Stimulated activated CD8-positive, alpha-beta memory T cell treated with anti-CD3 and anti-CD28 coated beads, Interleukin-12 subunit alpha, Interleukin-12 subunit beta, amount 100 ng/mL, for 4 hours (primary cell): ENCODE results near the gene BMERB1.

Experiments
- DNase-seq: peaks from one replicate; pipeline ENCODE4 v3.0.0-alpha.2; 2020; ENCODE audit warnings: low read depth

BMERB1 gene

GRCh38 chr16:15495898-15496297, 61.5 kb downstream of the BMERB1 start:
- no peak for DNase-seq

GRCh38 chr16:15498427-15499175, 64.2 kb downstream of the BMERB1 start:
- no peak for DNase-seq

- DNase-seq = no peak
Measured at GRCh38 chr16:15502041-15502725, 67.8 kb downstream of the BMERB1 start.

GRCh38 chr16:15506441-15506840, 72.1 kb downstream of the BMERB1 start:
- no peak for DNase-seq

- DNase-seq = no peak
Measured at GRCh38 chr16:15507301-15507958, 73.0 kb downstream of the BMERB1 start.

GRCh38 chr16:15507959-15508627, 73.7 kb downstream of the BMERB1 start:
- no peak for DNase-seq

GRCh38 chr16:15509051-15509592, 74.7 kb downstream of the BMERB1 start:
- DNase-seq = no peak

GRCh38 chr16:15509593-15510535, 75.5 kb downstream of the BMERB1 start:
- DNase-seq = no peak

- DNase-seq = no peak
Measured at GRCh38 chr16:15510992-15511391, 76.6 kb downstream of the BMERB1 start.

- DNase-seq = no peak
Measured at GRCh38 chr16:15511759-15512487, 77.5 kb downstream of the BMERB1 start.

GRCh38 chr16:15513156-15513555, 78.8 kb downstream of the BMERB1 start:
- no peak for DNase-seq

- no peak for DNase-seq
Measured at GRCh38 chr16:15515992-15516391, 81.6 kb downstream of the BMERB1 start.

GRCh38 chr16:15516609-15517008, 82.2 kb downstream of the BMERB1 start:
- DNase-seq = no peak

- DNase-seq = no peak
Measured at GRCh38 chr16:15517743-15518377, 83.5 kb downstream of the BMERB1 start.

GRCh38 chr16:15518381-15519351, 84.3 kb downstream of the BMERB1 start:
- no peak for DNase-seq

GRCh38 chr16:15519790-15520189, 85.4 kb downstream of the BMERB1 start:
- DNase-seq = no peak

- DNase-seq = no peak
Measured at GRCh38 chr16:15521390-15521757, 87.0 kb downstream of the BMERB1 start.

GRCh38 chr16:15521758-15522509, 87.5 kb downstream of the BMERB1 start:
- DNase-seq = no peak
